LNCAP (cell line): Measurements from ENCODE around the gene ZFP82.

Experiments
- TF ChIP-seq, protein P1 (sequence below): fragments of 450-650 bp; IDR thresholded peaks from 2 replicates; pipeline ENCODE4 v1.5.1; 2017; ENCODE audit warnings: mild to moderate bottlenecking

ZFP82 gene

DNA sequence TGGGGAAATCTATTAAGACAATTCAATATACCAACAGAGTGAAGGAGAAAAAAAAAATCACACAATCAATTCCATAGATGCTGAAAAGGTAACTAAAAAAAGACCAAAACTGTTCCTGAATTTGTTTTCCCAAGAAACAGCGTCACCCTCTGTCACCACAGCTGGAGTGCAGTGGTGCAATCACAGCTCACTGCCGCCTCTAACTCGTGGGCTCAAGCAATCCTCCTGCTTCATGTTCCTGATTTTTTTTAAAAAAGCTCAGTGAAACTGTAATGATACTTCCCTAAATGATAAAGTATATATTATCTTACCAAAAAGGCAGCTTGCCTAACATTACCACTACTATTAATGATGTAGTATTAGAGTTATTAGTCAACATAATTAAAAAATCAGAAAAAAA is 19.9 kb downstream of the ZFP82 start:
- TF ChIP-seq, protein P1, sequence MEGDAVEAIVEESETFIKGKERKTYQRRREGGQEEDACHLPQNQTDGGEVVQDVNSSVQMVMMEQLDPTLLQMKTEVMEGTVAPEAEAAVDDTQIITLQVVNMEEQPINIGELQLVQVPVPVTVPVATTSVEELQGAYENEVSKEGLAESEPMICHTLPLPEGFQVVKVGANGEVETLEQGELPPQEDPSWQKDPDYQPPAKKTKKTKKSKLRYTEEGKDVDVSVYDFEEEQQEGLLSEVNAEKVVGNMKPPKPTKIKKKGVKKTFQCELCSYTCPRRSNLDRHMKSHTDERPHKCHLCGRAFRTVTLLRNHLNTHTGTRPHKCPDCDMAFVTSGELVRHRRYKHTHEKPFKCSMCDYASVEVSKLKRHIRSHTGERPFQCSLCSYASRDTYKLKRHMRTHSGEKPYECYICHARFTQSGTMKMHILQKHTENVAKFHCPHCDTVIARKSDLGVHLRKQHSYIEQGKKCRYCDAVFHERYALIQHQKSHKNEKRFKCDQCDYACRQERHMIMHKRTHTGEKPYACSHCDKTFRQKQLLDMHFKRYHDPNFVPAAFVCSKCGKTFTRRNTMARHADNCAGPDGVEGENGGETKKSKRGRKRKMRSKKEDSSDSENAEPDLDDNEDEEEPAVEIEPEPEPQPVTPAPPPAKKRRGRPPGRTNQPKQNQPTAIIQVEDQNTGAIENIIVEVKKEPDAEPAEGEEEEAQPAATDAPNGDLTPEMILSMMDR, result no peak

DNA sequence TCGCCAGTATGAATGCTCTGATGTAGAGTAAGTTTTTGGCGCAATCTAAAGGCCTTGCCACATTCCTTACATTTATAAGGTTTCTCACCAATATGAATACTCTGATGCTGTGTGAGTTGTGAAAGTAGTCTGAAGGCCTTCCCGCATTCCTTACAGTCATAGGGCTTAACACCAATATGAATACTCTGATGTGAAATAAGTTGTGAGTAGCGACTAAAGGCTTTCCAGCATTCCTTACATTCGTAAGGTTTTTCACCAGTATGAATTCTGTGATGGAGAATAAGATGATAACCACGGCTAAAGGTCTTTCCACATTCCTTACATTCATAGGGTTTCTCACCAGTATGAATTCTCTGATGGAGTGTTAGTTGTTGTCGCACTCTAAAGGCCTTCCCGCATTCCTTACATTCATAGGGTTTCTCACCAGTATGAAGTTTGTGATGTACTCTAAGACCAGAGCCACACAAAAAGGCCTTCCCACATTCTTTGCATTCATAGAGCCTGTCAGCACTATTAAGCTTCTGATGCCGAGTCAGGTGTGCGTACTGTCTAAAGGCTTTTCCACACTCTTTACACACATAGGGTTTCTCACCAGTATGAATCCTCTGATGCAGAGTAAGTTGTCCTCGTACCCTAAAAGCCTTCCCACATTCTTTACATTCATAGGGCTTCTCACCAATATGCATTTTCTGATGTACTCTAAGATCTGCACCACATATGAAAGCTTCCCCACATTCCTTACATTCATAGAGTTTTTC is 25.3 kb downstream of the ZFP82 start:
- TF ChIP-seq, protein P1, result no peak

GRCh38 chr19:36379510-36379819 is 39.0 kb downstream of the ZFP82 start:
- TF ChIP-seq, protein P1, result no peak

GRCh38 chr19:36378625-36379509 is 39.6 kb downstream of the ZFP82 start, which contains the start of gene ZFP14:
TSS of gene ZFP14 (minus strand) at chr19:36379201. CDS start at chr19:36367892, 11,309 bp downstream.
- TF ChIP-seq, protein P1, result no peak

DNA sequence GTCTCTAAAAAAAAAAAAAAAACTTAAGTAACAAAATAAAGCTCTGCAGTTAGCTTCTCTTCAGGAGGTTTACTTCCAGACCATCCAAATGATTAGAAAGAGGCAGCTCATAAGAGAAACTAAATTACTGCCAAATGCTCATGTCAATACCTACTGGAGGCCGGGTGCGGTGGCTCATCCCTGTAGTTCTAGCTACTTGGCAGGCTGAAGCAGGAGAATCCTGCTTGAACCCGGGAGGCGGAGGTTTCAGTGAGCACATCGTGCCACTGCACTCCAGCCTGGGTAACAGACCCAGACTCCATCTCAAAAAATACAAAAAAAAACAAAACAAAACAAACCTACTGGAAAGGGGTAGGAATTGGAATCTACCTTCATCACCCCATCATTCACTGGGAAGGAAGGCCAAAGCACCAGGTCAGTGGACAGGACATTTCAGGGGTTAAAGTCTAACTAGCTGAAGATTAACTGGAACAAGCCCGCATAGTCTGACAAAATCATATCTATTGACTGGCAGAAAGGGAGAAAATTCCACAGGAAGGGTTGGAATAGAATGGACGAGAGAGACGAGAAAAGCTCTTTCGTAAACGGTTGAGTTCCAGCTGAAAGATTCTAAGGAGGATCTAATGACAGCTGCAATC is 40.8 kb downstream of the ZFP82 start:
- TF ChIP-seq, protein P1, result no peak

DNA sequence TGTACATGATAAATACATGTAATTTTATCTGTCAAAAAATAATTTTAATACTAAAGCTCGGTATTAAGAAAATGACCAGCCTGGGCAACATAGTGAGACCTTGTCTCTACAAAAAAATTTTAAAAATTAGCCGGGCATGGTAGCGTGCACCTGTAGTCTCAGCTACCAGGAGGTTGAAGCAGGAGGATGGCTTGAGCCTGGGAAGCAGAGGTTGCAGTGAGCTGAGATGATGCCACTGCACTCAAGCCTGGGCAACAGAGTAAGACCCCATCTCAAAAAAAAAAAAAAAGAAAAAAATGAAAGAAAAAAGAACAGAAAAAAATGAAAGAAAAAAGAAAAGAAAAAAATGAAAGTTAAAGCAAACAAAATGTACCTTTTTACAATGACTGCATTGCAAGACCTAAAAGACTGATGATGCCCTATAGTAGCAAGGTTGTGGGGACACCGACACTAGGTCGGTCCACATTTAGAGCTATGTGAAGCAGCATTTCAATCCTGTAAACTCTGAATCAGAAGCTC is 44.7 kb downstream of the ZFP82 start:
- TF ChIP-seq, protein P1, result no peak

DNA sequence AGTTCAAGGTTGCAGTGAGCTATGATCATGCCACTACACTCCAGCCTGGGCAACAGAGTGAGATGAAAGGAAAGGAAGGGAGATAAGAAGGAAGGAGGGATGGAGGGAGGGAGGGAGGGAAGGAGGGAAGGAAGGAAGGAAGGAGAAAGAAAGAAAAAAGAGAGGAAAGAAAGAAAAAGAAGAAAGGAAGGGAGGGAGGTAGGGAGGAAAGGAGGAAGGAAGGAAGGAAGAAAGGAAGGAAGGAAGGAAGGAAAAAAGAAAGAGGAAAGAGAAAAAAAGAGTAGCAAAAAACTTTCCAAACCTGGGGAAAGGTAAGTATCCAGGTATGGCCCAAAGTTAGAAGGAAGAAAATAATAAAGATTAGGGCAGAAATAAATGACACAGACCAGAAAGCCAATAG is 46.6 kb downstream of the ZFP82 start:
- TF ChIP-seq, protein P1, result no peak
